T-helper 1 cell (primary cell): ENCODE data around the gene FAM47E.
"Not testable (repeated sequence)": the region's sequence is repeated elsewhere in the genome, so short reads cannot be mapped to it uniquely, and the experiment has no call there.

Experiments used
- DNase-seq, 5 donors: peaks; one replicate each; pipeline ENCODE4 v3.0.0-alpha.2; 2012 to 2020

The FAM47E gene

DNA sequence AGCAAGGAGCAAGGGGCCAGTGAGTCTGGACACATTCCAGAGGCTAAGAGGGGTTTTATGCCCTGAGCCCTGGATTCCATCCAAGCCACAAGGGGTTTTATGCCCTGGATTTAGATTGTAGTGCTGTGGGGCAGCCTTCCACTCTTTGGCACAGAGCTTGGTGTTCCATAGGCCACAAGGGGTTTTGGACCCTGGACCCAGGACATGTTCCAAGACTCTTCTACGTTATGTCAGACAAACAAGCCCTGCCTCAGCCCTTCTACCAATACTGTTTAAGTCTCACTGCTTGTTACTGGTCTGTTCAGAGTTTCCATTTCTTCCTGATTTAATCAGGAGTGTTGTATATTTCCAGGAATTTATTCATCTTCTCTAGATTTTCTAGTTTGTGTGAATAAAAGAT lies 25.1 kb upstream of the FAM47E start:
- DNase-seq, result no peak

DNA sequence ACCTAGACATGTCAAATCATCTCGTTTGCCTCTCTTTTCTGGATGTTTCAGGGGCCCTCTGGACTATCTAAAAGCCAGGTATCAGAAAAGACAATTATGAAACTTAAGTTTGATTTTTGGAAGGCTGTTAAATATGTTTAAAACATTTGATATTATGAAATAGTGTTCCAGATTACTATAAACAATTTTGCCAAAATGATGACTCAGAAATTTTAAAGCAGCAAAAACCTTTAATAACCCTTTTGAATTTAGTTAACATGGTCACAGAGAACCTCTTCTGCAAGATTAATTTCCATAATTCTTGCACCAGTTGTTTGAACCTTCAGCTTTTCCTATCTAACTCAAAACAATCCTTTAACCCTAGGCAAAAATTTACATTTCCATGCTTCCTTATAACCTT lies 18.8 kb upstream of the FAM47E start:
- no peak for DNase-seq

DNA sequence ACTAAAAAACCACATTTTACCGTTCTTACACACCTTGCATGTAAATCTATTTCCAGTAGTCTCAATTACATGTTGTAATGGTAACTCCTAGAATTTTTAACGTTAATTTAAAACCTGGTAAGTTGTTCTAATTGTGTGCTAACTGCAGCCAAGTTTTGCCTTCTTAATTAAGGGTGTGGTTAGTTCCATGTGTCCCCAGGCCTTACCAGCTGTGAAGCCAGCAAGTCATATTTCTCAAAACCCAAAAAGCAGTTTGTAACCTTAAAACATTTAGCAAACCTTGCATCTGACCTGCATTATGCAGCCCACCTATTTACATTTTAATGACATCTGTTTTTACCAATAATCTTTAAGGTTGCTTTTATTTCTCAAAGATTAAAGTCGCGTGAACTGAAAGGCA lies 18.4 kb upstream of the FAM47E start:
- no peak for DNase-seq

DNA sequence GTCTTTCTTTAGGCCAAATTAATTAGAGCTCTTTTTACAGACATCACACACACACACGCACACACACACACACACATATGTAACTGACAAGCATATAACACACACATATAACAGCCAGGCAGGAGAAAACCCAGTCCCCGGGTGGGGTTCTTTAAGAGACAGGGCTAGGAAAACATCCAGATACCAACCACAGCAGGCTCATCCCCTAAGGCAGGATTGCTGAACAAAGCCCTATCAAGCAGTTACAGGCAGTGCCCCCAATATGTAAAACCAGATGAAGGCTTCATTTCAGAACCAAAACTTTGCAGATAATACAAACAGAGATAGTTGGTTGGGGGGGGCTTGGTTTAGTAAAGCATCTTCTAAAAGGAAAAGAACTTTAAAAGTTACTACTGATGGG lies 18.0 kb upstream of the FAM47E start:
- no peak for DNase-seq

DNA sequence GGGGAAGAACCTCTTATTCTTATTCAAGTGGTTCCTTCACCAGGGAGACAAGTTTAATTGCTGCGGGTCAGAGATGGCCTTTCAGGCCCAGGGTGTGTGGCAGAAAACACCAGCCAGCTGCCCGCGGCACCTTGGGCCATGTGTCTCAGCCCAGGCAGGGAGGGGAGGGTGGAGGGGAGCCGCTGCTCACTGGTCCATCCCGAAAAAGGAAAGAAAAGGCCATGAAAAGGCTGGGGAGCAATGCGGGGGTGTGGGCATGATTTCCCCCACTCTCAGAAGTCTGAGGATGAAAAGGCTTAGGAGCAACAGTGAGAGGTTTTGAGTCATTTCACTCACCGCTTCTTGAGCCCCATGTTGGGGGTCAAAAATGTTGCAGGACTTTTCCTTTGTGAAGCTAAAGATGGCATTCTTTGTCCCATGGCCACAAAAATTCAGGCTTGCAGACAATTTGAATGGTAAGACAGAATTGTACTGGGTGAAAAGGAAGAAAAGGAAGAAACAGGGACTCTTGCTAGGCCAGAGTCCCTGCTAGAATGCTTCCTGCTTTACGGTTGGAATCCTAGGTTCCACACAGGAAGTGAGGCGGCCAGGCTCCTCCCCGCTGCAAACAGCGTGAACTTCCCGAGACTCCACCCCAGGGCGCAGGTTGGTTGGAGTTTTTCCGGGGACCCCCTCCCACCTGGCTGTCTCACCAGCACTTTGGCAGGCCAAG lies 17.4 kb upstream of the FAM47E start:
- DNase-seq, result no peak

DNA sequence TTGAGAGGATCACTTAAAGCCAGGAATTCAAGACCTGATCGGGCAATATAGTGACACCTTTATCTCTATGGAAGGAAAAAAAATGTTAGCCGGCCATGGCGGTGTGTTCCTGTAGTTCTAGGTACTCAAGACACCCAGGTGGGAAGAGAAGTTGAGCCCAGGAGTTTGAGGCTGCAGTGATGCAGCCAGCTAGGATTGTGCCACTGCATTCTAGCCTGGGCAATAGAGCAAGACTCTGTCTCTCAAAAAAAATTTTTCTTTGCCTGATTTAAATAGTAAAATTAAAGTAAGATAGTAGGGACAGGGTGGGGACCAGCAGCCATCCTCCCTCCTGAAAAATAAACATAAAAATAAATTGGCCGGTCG lies 16.9 kb upstream of the FAM47E start:
- no peak for DNase-seq

DNA sequence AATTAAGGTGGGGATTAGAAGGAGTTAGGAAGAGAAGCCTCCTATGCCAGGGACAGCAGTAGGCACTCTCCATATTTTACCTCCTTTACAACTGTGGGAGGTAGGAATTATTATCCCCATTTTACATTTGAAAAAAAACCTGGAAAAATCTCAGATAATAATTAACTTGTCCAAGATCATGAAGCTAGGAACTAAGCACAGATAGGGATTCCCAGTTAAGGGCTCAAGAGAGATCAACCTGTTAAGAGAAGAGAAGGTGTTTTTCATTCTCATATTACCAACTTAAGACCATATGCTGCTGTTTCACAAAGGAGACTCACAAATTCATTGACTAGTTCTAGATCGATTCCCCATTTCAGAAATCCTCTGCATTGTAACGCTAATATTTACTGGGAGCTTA lies 16.1 kb upstream of the FAM47E start:
- DNase-seq, result no peak

DNA sequence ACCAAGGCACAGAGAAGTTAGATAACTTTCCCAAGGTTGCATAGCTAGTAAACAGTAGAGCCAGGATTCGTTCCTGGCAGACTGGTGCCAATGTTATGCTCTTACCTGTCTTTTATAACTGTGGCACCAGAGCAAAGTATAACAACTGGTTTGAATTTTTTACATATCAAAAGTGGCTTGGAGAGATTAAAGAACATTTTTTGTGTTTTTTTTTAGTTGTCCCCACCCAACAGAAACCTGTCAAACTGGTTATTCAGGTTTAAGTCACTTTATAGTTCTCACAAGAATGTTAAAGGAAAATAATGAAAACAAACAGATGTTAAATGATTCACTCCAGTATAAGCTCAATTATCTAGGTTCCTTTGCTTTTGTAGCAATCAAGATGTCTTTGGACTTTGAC lies 15.6 kb upstream of the FAM47E start:
- DNase-seq, result no peak

DNA sequence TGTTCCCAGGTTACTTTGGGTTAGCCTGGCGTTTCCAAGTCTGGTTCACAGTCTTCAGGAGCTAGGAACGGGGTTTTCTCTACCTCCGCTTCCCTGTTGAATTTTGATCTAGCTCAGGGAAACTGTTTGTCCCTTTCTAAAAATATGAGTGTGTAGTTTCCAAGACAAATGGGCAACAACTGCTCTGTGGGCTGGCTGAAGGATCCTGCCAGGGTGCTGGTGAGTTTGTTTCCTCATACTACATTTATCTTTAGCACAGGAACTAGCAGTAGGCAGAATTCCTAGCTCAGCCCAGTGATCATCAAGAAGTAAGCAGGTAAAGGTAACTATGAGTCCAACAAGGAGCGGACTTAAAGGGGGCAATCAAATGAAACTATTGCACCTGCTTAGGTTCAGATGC lies 13.3 kb upstream of the FAM47E start:
- DNase-seq, result no peak

DNA sequence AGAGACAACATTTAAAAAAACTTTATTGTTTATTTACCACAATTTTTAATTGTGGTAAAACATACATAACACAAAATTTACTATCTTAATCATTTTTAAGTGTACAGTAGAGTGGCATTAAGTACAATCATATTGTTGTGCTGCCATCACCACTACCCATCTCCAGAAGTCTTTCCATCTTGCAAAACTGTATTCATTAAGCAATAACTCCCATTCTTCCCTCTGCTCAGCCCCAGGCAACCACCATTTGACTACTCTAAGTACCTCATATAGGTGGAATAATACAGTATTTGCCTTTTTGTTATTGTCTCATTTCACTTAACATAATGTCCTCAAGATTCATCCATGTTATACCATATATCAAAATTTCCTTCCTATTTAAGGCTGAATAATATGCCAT lies 12.8 kb upstream of the FAM47E start:
- no peak for DNase-seq

DNA sequence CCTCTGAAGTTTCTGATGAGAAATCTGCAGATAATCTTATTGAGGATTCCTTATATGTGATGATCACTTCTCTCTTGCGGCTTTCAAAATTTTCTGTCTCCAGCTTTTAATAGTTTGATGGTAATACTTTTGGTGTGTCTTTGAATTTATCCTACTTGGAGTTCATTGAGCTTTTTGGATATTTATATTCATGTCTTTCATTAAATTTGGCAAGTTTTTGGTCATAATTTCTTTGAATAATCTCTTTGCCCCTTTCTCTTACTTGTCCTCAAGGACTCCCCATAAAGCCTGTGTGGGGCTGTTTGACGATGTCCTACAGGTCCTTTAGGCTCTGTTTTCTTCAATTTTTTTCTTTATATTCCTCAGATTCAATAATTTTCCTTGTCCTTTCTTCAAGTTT lies 11.3 kb upstream of the FAM47E start:
- no peak for DNase-seq

DNA sequence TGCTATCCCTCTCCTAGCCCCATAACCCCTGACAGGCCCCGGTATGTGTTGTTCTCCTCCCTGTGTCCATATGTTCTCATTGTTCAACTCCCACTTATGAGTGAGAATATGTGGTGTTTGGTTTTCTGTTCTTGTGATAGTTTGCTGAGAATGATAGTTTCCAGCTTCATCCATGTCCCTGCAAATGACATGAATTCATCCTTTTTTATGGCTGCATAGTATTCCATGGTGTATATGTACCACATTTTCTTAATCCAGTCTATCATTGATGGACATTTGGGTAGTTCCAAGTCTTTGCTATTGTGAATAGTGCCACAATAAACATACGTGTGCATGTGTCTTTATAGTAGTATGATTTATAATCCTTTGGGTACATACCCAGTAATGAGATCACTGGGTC lies 7.6 kb upstream of the FAM47E start:
- DNase-seq, result not testable (repeated sequence)

DNA sequence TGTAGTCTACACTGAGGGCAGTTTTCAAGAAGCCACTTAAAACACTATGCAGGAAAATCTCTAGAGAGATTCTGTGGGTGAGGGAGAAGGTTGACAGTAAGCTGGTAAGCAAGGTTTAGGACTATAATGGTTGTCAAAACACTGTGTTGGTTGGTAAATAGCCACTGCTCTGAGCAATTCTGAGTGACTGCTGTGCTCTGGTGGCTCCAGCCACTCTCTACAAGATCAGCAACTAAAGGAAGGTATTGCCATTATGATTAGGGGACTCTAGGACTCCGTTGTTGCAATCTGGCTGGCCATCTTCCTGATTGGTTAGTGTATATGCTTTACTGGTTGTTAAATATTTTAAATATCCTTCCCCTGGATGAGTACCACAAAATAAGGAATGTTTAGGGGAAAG lies 5.5 kb upstream of the FAM47E start:
- no peak for DNase-seq

DNA sequence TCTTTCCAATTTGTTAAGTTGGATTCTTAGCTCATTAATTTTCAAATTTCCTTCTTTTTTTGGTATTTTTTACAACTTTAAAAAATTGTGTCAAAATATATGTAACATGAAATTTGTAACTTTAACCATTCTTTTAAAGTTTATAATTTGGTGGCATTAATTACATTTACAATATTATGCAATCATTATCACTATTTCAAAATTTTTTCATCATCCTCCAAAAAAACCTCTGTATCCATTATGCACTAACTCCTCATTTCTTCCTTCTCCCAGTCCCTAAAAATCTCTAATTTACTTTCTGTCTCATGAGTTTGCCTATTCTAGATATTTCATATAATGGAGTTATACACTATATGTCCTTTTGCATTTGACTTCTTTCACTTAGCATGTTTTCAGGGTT lies 4.7 kb upstream of the FAM47E start:
- DNase-seq, result no peak

DNA sequence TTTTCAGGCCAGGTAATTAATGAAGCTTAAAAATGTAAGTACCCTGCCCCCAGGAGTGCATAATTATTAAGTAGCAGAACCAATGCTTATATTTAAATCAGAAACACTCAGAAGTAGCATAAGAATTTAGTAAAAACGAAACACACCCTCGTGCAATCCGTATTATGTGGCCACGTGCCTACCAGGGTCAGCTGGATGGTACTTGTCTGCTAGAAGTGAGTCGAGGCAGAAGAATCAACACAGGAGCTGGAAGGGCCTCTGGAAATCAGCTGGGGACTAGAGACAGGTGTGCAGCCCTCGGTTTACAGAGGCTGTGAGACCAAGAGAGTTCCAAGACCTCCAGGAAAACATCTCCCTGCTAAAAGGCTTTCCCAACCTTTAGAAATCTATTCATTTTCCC lies 559 bp upstream of the FAM47E start:
- DNase-seq, result no peak

DNA sequence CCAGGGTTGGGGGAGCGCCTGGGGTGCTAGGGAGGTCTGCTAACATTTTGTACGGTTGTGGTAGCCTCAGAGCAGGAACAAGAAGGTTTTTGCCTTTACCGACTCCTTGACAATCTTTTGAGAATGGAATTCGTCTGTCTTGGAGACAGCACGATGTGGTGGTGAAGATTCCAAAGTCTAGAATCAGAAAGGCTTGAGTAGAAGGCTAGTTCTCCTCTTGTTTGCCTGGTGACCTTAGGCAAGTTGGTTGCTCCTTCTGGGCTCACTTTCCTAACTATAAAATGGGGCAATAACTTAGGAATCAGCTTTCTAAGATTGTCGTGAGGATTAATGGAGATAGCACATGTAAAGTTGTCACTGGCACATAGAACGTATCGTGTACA lies 741 bp downstream of the FAM47E start:
- DNase-seq, result no peak

DNA sequence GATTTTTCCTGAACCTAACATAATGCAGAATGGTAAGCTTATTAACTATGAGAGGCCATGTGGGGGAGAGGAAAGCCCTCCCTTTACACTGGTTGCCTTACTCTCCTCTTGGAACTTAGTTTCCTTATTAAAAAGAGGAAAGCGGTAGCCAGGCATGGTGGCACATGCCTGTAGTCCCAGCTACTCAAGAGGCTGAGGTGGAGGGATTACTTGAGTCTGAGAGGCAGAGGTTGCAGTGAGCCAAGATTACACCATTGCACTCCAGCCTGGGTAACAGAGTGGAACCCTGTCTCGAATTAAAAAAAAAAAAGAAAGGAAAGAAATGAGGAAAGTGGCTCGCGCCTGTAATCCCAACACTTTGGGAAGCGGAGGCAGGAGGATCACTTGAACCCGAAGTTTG lies 2.0 kb downstream of the FAM47E start:
- DNase-seq, result no peak

DNA sequence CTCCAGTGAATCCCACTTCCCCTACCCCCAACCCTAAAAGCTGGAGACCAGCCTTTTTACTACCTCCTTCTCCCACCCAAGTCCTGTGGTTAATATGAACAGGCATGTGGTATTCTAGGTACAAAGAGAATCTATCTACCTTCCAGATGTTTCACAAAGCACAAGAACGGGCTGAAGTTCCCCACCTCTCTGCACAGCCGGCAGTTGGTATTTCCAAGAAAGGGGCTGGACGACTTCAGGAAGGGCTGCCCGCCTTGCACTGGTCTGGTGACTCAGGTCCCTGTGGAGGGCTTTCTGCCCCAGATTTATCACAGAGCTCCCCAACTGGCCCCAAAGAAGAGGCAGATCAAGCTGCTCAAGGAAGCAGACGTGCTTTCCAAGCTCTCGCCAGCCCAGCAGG lies 4.5 kb downstream of the FAM47E start:
- DNase-seq, result no peak

DNA sequence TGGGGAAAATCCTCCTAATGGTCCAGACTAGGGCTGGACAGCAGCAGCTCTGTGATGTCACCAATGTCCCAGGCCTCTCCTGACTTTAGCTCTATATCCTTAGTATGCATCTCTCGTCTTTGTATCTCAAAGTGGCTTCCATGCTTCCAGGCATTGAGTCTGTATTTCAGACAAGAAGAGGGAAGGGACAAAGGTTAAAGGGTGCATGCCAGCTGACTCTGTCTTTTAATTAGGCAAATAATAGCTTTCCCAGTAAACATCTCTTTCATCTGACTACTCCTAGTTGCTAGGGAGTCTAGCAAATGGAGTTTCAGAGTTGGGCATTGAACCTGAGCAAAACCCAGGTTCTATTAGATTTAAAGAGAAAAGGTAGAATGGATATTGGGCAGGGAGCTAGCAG lies 5.4 kb downstream of the FAM47E start:
- DNase-seq, result no peak

DNA sequence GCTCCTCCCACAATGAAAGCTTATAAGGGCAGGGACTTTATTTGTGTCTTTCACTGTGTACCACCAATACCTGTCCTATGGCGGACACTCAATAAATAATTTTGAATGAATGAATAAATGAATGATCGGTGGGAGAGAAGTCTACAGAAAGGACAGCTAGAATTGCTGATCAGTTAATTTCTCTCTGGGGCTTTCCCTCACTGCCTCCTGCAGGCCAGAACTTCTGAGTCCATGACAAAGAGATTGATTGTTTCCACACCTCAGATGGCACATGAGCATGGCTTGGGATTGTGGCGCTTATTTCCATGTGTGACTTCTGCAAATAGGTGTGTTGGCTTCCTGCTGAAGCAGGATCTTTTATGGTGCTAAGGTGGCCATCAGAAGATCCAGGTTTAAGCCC lies 6.3 kb downstream of the FAM47E start:
- no peak for DNase-seq

DNA sequence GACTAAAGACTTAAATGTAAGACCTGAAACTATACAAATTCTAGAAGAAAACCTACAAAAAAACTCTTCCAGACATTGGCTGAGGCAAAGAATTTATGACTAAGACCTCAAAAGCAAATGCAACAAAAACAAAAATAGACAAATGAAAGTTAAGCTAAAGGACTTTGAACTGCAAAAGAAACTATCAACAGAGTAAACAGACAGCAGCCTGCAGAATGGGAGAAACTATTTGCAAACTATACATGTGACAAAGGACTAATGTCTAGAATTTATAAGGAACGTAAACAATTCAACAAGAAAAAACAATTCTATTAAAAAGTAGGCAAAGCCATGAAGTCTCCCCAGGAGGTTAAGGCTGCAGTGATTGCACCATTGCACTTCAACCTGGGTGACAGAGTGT lies 9.1 kb downstream of the FAM47E start:
- no peak for DNase-seq

DNA sequence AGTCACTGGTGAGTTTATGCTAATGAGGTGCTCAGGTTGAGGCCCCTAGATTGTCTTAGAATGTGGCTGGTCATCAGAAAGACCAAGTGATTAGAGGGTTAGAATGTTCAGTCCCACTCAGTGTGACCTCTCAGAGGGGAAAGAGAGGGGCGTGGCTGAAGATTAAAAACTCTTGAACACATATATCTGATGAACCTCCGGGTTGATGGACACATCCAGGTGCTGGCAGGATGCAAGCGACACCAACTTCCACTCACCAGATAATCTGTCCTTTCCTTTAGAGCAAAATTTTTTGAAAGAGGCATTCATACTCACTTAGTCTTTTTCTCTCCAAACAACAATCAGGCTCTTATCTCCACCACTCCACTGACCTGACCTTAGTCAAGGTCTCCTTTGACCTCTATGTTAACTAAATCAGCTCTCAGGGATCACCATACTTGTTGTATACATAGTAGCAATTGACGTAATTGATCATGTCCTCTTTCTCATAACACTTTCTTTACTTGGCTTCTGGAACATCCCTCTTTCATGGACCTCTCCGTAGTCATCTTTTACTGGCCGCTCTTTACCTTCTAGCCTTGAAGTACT lies 14.2 kb downstream of the FAM47E start:
- no peak for DNase-seq

DNA sequence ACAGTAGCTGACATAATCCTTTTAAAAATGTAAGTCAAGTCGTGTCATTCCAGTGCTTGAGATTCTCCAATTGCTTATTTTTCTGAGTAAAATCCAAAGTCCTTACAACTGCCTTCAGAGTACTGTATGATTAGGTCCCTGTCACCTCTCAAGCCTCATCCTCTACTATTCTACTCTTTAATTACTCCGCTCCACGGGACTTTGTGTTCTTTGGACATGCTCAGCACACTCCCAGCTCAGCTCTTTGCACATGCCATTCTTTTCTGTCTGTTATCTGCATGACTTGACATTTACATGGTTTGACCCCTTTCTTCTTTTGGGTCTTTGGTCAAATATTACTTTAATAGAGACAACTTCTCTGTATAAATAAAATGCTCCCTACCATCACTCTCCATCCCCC lies 15.1 kb downstream of the FAM47E start:
- no peak for DNase-seq

DNA sequence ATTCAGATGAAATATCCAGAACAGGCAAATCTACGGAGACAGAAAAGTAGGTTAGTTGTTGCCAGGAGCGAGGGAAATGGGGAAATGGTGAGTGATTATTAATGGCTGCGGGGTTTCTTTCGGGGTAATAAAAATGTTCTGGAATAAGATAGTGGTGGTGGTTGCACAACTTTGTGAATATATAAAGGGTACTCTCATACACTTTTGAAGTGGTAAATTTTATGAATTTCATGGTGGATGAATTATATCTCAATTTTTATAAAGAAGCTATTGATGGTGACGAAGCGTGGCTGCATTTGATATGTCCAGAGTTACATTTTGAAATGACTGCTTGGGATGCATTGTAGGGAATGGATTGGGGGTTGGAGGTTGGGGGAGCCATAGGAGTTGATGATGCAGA lies 16.3 kb downstream of the FAM47E start:
- no peak for DNase-seq
